GM23338 (cell line): ENCODE measurements around the gene PGAM5. TPM values are rescaled to one million over a fixed set of nuclear protein-coding genes. Genes with fewer than 3 reads are reported as not detected.
"Not testable (repeated sequence)": the region's sequence is repeated elsewhere in the genome, so short reads cannot be mapped to it uniquely, and the experiment has no call there.

Experiments
- ATAC-seq: fragments of 200-7000 bp; cut with Tn5 transposase; 3 replicates; pipeline ENCODE4 v1.9.1; 2020
- DNase-seq: peaks from one replicate; pipeline ENCODE4 v3.0.0-alpha.2; 2015; ENCODE audit warnings: low spot score
- H2AFZ ChIP-seq: fragments of 200-600 bp; sonication (generic); 2 replicates; pipeline ENCODE4 v1.8.0; 2016; ENCODE audit warnings: antibody characterized with exemption, mild to moderate bottlenecking, moderate library complexity
- H3F3A ChIP-seq: fragments of 200-600 bp; sonication (generic); replicated peaks from 2 replicates; pipeline ENCODE4 v1.8.0; 2017; ENCODE audit warnings: antibody characterized with exemption, mixed run types, low read depth
- H3K27ac ChIP-seq: fragments of 200-600 bp; sonication (generic); 2 replicates; pipeline ENCODE4 v1.6.1; 2016; ENCODE audit warnings: low read depth
- H3K27me3 ChIP-seq: fragments of 200-600 bp; sonication (generic); 2 replicates; pipeline ENCODE4 v1.8.0; 2016; ENCODE audit warnings: mild to moderate bottlenecking, mixed run types, moderate library complexity; ENCODE audit not compliant: insufficient read depth
- H3K36me3 ChIP-seq: fragments of 200-600 bp; sonication (generic); 2 replicates; pipeline ENCODE4 v1.8.0; 2016; ENCODE audit warnings: mild to moderate bottlenecking; ENCODE audit not compliant: insufficient read depth
- H3K4me1 ChIP-seq: fragments of 200-600 bp; sonication (generic); 2 replicates; pipeline ENCODE4 v1.8.0; 2016; ENCODE audit warnings: mild to moderate bottlenecking, moderate library complexity; ENCODE audit not compliant: insufficient read depth
- H3K4me2 ChIP-seq: fragments of 200-600 bp; sonication (generic); 2 replicates; pipeline ENCODE4 v1.7.1; 2017; ENCODE audit warnings: mixed run types
- H3K4me3 ChIP-seq: fragments of 200-600 bp; sonication (generic); 2 replicates; pipeline ENCODE4 v1.6.1; 2016; ENCODE audit warnings: mixed run types
- H3K79me2 ChIP-seq: fragments of 200-600 bp; sonication (generic); replicated peaks from 2 replicates; pipeline ENCODE4 v1.8.0; 2017; ENCODE audit warnings: mild to moderate bottlenecking; ENCODE audit not compliant: insufficient read depth
- H3K9me2 ChIP-seq: fragments of 200-600 bp; sonication (generic); 2 replicates; pipeline ENCODE4 v1.8.0; 2017; ENCODE audit not compliant: insufficient read depth
- H4K20me1 ChIP-seq: fragments of 200-600 bp; sonication (generic); replicated peaks from 2 replicates; pipeline ENCODE4 v1.8.0; 2017; ENCODE audit warnings: mild to moderate bottlenecking; ENCODE audit not compliant: insufficient read depth
- H3K27ac Mint-ChIP-seq: 2 replicates; pipeline ENCODE4 v1.8.0; 2020; ENCODE audit warnings: inconsistent platforms, mild to moderate bottlenecking, moderate library complexity, mixed read lengths
- H3K27me3 Mint-ChIP-seq: 3 replicates; pipeline ENCODE4 v1.8.0; 2022; ENCODE audit warnings: low read depth, mild to moderate bottlenecking, moderate library complexity, mixed read lengths, inconsistent platforms; ENCODE audit not compliant: insufficient read depth, poor library complexity
- H3K36me3 Mint-ChIP-seq: 3 replicates; pipeline ENCODE4 v1.8.0; 2021; ENCODE audit warnings: low read depth, mild to moderate bottlenecking, inconsistent platforms, moderate library complexity, mixed read lengths
- H3K4me1 Mint-ChIP-seq: 3 replicates; pipeline ENCODE4 v1.8.0; 2020; ENCODE audit warnings: mild to moderate bottlenecking, inconsistent platforms, mixed read lengths
- H3K4me3 Mint-ChIP-seq: 3 replicates; pipeline ENCODE4 v1.8.0; 2021; ENCODE audit warnings: moderate library complexity, mild to moderate bottlenecking, inconsistent platforms, mixed read lengths
- H3K9me3 Mint-ChIP-seq: 3 replicates; pipeline ENCODE4 v1.8.0; 2020; ENCODE audit warnings: moderate library complexity, mild to moderate bottlenecking, inconsistent platforms, mixed read lengths
- CTCF ChIP-seq, 2 experiments: fragments of 200-600 bp in 1 of 2; sonication (generic) in 1 of 2; conservative IDR thresholded peaks; 2 replicates each; pipeline versions ENCODE4 v1.5.1 to v1.6.1; 2016 to 2017; ENCODE audit warnings: antibody characterized with exemption in 2 of 2, low read depth in 2 of 2, mild to moderate bottlenecking in 2 of 2, moderate library complexity in 1 of 2
- EZH2phosphoT487 ChIP-seq: fragments of 200-600 bp; sonication (generic); IDR thresholded peaks from one replicate; pipeline ENCODE4 v1.8.1; 2018; ENCODE audit warnings: antibody characterized with exemption; ENCODE audit not compliant: unreplicated experiment
- STAT1 ChIP-seq: IDR thresholded peaks from one replicate; pipeline ENCODE4 v1.6.1; 2016; ENCODE audit warnings: antibody characterized with exemption; ENCODE audit not compliant: unreplicated experiment
- polyA plus RNA-seq: library from polyadenylated mRNA; unstranded; fragments of >200 nt; fragmentation: Nextera tagmentation; extraction: Ambion mirVana; gene quantifications from 2 replicates; pipeline ENCODE4 v1.2.1, GENCODE V29; 2016
- total RNA-seq: library from RNA; depleted of rRNA; stranded (reverse); fragments of >200 nt; shearing (Covaris generic); gene quantifications from 2 replicates; pipeline ENCODE4 v1.2.3, GENCODE V29; 2014
- TF ChIP-seq, protein P1 (sequence below): fragments of 250-450 bp; sonication (Bioruptor Pico); IDR thresholded peaks from 2 replicates; pipeline ENCODE4 v1.5.0; 2020; ENCODE audit warnings: mild to moderate bottlenecking, moderate library complexity

Gene PGAM5
- total and polyA plus RNA-seq, 2 experiments from 2014 or later, result 31.1 to 108 TPM

GRCh38 chr12:132747896-132748295 is 37.3 kb downstream of the PGAM5 start:
- Mint-ChIP-seq H3K4me3 (no peak overlapping the region), H3K27ac (no peak overlapping the region), H3K4me1 (no peaks in the 10 kb centered on the region), H3K27me3 (peaks cover 9% of the 10 kb centered on the region), H3K36me3 (peaks cover 91% of the 10 kb centered on the region), H3K9me3 (no peaks in the 10 kb centered on the region)
- Histone ChIP-seq H3K9me2 (no peaks in the 10 kb centered on the region), H3K27me3 (no peaks in the 10 kb centered on the region), H3F3A (no peaks in the 10 kb centered on the region), H3K79me2 (peaks cover 34% of the 10 kb centered on the region), H3K4me2 (no peak overlapping the region), H4K20me1 (peaks cover 22% of the 10 kb centered on the region), H3K36me3 (peaks cover 48% of the 10 kb centered on the region), H3K27ac (no peak overlapping the region), H3K4me3 (no peak overlapping the region), H3K4me1 (no peaks in the 10 kb centered on the region), H2AFZ (no peak overlapping the region)
- ATAC-seq, result no peak
- no peak for DNase-seq
- TF ChIP-seq, protein P1, sequence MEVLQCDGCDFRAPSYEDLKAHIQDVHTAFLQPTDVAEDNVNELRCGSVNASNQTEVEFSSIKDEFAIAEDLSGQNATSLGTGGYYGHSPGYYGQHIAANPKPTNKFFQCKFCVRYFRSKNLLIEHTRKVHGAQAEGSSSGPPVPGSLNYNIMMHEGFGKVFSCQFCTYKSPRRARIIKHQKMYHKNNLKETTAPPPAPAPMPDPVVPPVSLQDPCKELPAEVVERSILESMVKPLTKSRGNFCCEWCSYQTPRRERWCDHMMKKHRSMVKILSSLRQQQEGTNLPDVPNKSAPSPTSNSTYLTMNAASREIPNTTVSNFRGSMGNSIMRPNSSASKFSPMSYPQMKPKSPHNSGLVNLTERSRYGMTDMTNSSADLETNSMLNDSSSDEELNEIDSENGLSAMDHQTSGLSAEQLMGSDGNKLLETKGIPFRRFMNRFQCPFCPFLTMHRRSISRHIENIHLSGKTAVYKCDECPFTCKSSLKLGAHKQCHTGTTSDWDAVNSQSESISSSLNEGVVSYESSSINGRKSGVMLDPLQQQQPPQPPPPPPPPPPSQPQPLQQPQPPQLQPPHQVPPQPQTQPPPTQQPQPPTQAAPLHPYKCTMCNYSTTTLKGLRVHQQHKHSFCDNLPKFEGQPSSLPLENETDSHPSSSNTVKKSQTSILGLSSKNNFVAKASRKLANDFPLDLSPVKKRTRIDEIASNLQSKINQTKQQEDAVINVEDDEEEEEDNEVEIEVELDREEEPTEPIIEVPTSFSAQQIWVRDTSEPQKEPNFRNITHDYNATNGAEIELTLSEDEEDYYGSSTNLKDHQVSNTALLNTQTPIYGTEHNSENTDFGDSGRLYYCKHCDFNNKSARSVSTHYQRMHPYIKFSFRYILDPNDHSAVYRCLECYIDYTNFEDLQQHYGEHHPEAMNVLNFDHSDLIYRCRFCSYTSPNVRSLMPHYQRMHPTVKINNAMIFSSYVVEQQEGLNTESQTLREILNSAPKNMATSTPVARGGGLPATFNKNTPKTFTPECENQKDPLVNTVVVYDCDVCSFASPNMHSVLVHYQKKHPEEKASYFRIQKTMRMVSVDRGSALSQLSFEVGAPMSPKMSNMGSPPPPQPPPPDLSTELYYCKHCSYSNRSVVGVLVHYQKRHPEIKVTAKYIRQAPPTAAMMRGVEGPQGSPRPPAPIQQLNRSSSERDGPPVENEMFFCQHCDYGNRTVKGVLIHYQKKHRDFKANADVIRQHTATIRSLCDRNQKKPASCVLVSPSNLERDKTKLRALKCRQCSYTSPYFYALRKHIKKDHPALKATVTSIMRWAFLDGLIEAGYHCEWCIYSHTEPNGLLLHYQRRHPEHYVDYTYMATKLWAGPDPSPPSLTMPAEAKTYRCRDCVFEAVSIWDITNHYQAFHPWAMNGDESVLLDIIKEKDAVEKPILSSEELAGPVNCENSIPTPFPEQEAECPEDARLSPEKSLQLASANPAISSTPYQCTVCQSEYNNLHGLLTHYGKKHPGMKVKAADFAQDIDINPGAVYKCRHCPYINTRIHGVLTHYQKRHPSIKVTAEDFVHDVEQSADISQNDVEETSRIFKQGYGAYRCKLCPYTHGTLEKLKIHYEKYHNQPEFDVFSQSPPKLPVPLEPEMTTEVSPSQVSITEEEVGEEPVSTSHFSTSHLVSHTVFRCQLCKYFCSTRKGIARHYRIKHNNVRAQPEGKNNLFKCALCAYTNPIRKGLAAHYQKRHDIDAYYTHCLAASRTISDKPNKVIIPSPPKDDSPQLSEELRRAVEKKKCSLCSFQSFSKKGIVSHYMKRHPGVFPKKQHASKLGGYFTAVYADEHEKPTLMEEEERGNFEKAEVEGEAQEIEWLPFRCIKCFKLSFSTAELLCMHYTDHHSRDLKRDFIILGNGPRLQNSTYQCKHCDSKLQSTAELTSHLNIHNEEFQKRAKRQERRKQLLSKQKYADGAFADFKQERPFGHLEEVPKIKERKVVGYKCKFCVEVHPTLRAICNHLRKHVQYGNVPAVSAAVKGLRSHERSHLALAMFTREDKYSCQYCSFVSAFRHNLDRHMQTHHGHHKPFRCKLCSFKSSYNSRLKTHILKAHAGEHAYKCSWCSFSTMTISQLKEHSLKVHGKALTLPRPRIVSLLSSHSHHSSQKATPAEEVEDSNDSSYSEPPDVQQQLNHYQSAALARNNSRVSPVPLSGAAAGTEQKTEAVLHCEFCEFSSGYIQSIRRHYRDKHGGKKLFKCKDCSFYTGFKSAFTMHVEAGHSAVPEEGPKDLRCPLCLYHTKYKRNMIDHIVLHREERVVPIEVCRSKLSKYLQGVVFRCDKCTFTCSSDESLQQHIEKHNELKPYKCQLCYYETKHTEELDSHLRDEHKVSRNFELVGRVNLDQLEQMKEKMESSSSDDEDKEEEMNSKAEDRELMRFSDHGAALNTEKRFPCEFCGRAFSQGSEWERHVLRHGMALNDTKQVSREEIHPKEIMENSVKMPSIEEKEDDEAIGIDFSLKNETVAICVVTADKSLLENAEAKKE (CRISPR knock-in tag), result no peak
- TF ChIP-seq EZH2phosphoT487, result peak; percentile 28

GRCh38 chr12:132748319-132748718 is 37.7 kb downstream of the PGAM5 start:
- no peaks in the 10 kb centered on the region for H3K9me3 Mint-ChIP-seq
- Histone ChIP-seq H3K9me2 (no peaks in the 10 kb centered on the region), H2AFZ (no peak overlapping the region), H3K4me2 (no peak overlapping the region), H3K79me2 (peaks cover 34% of the 10 kb centered on the region), H3K27me3 (no peaks in the 10 kb centered on the region), H3K4me3 (no peak overlapping the region), H3K27ac (no peak overlapping the region), H3K36me3 (peaks cover 46% of the 10 kb centered on the region), H4K20me1 (peaks cover 21% of the 10 kb centered on the region), H3K4me1 (no peaks in the 10 kb centered on the region), H3F3A (no peaks in the 10 kb centered on the region)
- peak; percentile 28; the same call in 2 of the 3 replicates for ATAC-seq
- peaks cover 9% of the 10 kb centered on the region for H3K27me3 Mint-ChIP-seq
- DNase-seq, result peak; percentile 16
- H3K27ac Mint-ChIP-seq, result no peak overlapping the region
- no peaks in the 10 kb centered on the region for H3K4me1 Mint-ChIP-seq
- peaks cover 91% of the 10 kb centered on the region for H3K36me3 Mint-ChIP-seq
- no peak overlapping the region for H3K4me3 Mint-ChIP-seq
- TF ChIP-seq STAT1, result no peak
- peak in 1 of 2 experiments; percentile 17; a peak in 1 of 4 replicates for TF ChIP-seq CTCF (conservative IDR thresholded peaks at IDR 0.05; ENCODE audit: low read depth in 2 of 2)

GRCh38 chr12:132753670-132754069 is 43.0 kb downstream of the PGAM5 start:
- H3K4me1 ChIP-seq, H3K27ac Mint-ChIP-seq, H3K4me1 Mint-ChIP-seq, H3K4me2 ChIP-seq, H3K4me3 Mint-ChIP-seq, H3K9me3 Mint-ChIP-seq, ATAC-seq, H3K9me2 ChIP-seq, H3F3A ChIP-seq, H3K27me3 Mint-ChIP-seq, H3K27ac ChIP-seq, H3K4me3 ChIP-seq, DNase-seq, H3K27me3 ChIP-seq, H2AFZ ChIP-seq: not testable (repeated sequence)
- peaks cover 68% of the 10 kb centered on the region for H3K79me2 ChIP-seq
- peaks cover 42% of the 10 kb centered on the region for H4K20me1 ChIP-seq
- H3K36me3 Mint-ChIP-seq, result peaks cover 73% of the 10 kb centered on the region
- H3K36me3 ChIP-seq, result peaks cover 35% of the 10 kb centered on the region
